Measurements from ENCODE around the gene ALDH16A1. TPM values are rescaled to one million over a fixed set of nuclear protein-coding genes. Genes with fewer than 3 reads are reported as not detected.

Gene ALDH16A1
- total and polyA plus RNA-seq, 10 of the 15 experiments (the other 5 are each of a cell fraction or from before 2014, with no cell fraction given), result 1.7 to 49.3 (median 18.1) TPM

DNA sequence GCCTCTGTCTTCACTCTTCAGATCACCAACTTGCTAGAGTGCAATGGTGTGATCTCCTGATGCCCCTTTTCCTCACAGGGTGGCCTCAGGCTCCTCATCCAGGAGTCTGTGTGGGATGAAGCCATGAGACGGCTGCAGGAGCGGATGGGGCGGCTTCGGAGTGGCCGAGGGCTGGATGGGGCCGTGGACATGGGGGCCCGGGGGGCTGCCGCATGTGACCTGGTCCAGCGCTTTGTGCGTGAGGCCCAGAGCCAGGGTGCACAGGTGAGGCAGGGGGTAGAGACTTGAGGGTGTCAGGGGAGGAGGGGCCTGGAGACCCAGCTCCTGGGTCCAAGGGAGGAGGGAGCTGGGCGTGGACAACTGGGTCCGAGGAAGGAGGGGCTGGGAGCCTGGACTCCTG is 9.5 kb downstream of the ALDH16A1 start:
- peaks cover 2% of the 10 kb centered on the region; the same call in 1 of the 2 replicates for H3K79me2 ChIP-seq (ENCODE audit: control insufficient read depth, insufficient read depth, low read length)
- H3K4me1 ChIP-seq (ENCODE audit: control insufficient read depth, insufficient read depth, low read length), result peaks cover 17% of the 10 kb centered on the region
- intact Hi-C loops (cut with micrococcal nuclease; ENCODE audit: unreplicated experiment) (no loop called here), in situ Hi-C loops (cut with MboI) (no loop called here)
- H3K27ac ChIP-seq (ENCODE audit: control insufficient read depth, insufficient read depth), result no peak overlapping the region
- H3K4me2 ChIP-seq (ENCODE audit: control insufficient read depth, insufficient read depth), result no peak overlapping the region
- RAD21 ChIA-PET (ENCODE audit: unreplicated experiment), result no interaction called here
- ATAC-seq, result no peak
- no peak for TF ChIP-seq ZZZ3 (IDR thresholded peaks at IDR 0.05; ENCODE audit: control insufficient read depth, insufficient read length, low read depth)
- TF ChIP-seq ZBTB33 (IDR thresholded peaks at IDR 0.05), result no peak
- no peak for TF ChIP-seq STAT3 (IDR thresholded peaks at IDR 0.05; ENCODE audit: low read depth, low read length)
- TF ChIP-seq, protein P1, sequence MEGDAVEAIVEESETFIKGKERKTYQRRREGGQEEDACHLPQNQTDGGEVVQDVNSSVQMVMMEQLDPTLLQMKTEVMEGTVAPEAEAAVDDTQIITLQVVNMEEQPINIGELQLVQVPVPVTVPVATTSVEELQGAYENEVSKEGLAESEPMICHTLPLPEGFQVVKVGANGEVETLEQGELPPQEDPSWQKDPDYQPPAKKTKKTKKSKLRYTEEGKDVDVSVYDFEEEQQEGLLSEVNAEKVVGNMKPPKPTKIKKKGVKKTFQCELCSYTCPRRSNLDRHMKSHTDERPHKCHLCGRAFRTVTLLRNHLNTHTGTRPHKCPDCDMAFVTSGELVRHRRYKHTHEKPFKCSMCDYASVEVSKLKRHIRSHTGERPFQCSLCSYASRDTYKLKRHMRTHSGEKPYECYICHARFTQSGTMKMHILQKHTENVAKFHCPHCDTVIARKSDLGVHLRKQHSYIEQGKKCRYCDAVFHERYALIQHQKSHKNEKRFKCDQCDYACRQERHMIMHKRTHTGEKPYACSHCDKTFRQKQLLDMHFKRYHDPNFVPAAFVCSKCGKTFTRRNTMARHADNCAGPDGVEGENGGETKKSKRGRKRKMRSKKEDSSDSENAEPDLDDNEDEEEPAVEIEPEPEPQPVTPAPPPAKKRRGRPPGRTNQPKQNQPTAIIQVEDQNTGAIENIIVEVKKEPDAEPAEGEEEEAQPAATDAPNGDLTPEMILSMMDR (IDR thresholded peaks at IDR 0.05 in 2 of 3, conservative IDR thresholded peaks at IDR 0.05 in 1 of 3; ENCODE audit: control insufficient read depth in 2 of 3, extremely low read depth in 1 of 3, insufficient read depth in 1 of 3, low read depth in 3 of 3, low read length in 3 of 3), result no peak
- TF ChIP-seq SUPT20H (IDR thresholded peaks at IDR 0.05; ENCODE audit: borderline replicate concordance, control insufficient read depth, low read depth, low read length), result no peak
- no peak for TF ChIP-seq CHD2 (IDR thresholded peaks at IDR 0.05; ENCODE audit: borderline replicate concordance, low read depth, low read length)
- no peak for TF ChIP-seq ATF3 (IDR thresholded peaks at IDR 0.05; ENCODE audit: borderline replicate concordance, extremely low read depth, low read depth, low read length)
- no peak for TF ChIP-seq TAF1 (IDR thresholded peaks at IDR 0.05; ENCODE audit: borderline replicate concordance, low read depth, low read length)
- TF ChIP-seq ZSCAN29 (IDR thresholded peaks at IDR 0.05), result no peak
- no peak for TF ChIP-seq MYB (IDR thresholded peaks at IDR 0.05; ENCODE audit: borderline replicate concordance, low read depth, low read length)
- TF ChIP-seq E4F1 (IDR thresholded peaks at IDR 0.05; ENCODE audit: borderline replicate concordance, partially characterized antibody), result no peak
- no peak for TF ChIP-seq IKZF2 (IDR thresholded peaks at IDR 0.05)
- no peak for TF ChIP-seq EGR1 (IDR thresholded peaks at IDR 0.05; ENCODE audit: borderline replicate concordance in 1 of 2, low read depth in 2 of 2, low read length in 2 of 2)
- TF ChIP-seq ZNF24 (IDR thresholded peaks at IDR 0.05), result no peak
- TF ChIP-seq KDM1A (IDR thresholded peaks at IDR 0.05; ENCODE audit: borderline replicate concordance), result no peak
- no peak for TF ChIP-seq ZNF384 (IDR thresholded peaks at IDR 0.05; ENCODE audit: borderline replicate concordance, low read depth, low read length)
- no peak for TF ChIP-seq RFX5 (IDR thresholded peaks at IDR 0.05; ENCODE audit: low read depth, low read length)
- no peak for TF ChIP-seq SMC3 (IDR thresholded peaks at IDR 0.05; ENCODE audit: borderline replicate concordance, low read length)
- peaks cover 2 to 5% of the 10 kb centered on the region in 2 experiments for H3K36me3 ChIP-seq (ENCODE audit: control insufficient read depth in 2 of 2, insufficient read depth in 2 of 2, low read length in 1 of 2)
- SMC1A ChIA-PET (ENCODE audit: uncharacterized antibody, unreplicated experiment), result no interaction called here
- no peak overlapping the region for H3K9ac ChIP-seq (ENCODE audit: control insufficient read depth, insufficient read depth, low read length)
- H4K20me1 ChIP-seq (ENCODE audit: control insufficient read depth, insufficient read depth), result no peaks in the 10 kb centered on the region
- WGBS (ENCODE audit: insufficient coverage, insufficient replicate concordance, low lambda C conversion rate, missing lambda C conversion rate), result 95% methylated on average over 11 of the region's 12 CpGs
- FAIRE-seq, result no peak
- CTCF ChIA-PET, result no interaction called here
- no peak for DNase-seq (ENCODE audit: low read depth, low spot score)
- H2AFZ ChIP-seq (ENCODE audit: control insufficient read depth, low read depth, low read length), result no peak overlapping the region
- H3K9me3 ChIP-seq (replicated peaks; ENCODE audit: control insufficient read depth, insufficient read depth, low read length), result no peaks in the 10 kb centered on the region
- POLR2A ChIA-PET, result no interaction called here
- H3K4me3 ChIP-seq, result no peak overlapping the region
- no TSS peak for BruUV-seq (replicated peaks)
- H3K27me3 ChIP-seq (replicated peaks in 1 of 2; ENCODE audit: control insufficient read depth in 2 of 2, insufficient read depth in 2 of 2, low read length in 1 of 2), result no peaks in the 10 kb centered on the region

Data from GM12878 (cell line).